GM19240 (cell line): ENCODE data around the gene ASF1A.

Experiments used
- DNase-seq: peaks from one replicate; pipeline ENCODE4 v3.0.0; 2011; ENCODE audit warnings: low spot score; ENCODE audit not compliant: insufficient read length

Gene ASF1A

DNA sequence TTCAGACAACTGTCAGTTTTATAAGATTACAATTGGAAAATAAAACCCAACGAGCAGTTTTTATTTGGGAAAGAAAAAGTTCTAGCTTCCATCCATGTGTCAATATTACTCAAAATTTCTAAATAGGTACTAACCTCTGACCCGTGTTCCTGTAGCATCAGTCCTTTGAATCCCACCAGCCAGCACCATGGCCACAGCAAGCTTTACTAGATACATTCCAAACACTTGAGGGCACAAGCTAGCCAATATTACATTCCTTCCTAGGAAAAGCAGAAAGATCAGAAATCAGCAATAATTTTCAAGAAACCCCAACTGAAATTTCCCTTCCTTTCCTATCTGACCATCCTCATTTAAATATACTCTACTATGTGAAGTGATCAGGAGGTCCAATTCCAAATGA is 19.2 kb downstream of the ASF1A start:
- no peak for DNase-seq

DNA sequence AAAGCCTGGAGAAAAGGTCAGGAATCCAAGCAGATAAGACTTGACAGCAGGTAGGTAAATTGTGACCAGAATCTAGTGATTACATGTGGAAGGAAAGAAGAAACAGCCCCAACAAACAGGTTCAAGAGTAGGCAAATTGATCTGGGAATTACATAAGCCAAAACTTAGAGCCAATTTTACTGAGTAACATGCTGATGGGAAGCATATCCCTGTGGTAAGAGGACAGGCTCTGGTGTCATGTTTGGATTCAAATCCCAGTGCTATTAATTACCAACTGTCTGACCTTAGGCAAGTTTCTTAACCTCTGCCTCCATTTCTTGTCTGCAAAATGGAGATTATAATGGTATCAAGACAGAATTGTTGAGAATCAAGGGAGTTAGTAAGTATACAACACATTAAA is 20.6 kb downstream of the ASF1A start:
- no peak for DNase-seq

DNA sequence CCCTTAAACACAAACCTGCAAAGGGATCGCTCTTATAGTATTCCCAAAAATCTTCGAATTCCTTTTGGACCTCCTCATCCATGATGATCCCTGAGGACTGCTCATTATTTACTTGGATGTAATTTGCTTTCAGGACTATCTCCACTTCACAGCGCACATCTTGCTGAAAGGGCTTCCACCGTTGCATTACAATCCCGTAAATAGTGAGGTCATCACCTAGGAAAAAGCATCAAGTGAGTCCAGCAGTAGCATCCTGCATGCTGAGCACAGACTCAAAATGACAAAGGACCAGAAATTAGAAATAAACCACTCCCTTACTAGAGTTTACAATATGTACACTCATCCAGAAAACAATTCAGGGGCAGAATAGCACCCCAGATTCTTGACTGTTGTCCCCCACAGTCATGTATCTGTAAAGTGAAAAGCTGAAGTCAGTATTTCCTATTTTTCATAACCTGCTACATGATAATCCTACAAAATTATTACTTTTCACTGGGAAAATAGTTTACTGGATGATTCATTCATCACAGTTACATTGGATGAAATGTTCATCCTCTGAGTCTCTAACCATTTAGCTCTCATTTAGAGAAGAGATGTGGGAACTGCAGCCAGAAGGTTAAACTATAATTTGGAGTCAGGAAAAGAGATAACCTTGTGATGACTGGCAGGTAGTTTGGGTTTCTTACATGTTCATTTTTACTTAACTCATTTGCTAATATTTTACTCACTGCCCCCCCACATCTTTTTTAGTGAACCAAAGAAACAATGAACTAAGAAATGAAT is 23.8 kb downstream of the ASF1A start:
- DNase-seq = no peak

DNA sequence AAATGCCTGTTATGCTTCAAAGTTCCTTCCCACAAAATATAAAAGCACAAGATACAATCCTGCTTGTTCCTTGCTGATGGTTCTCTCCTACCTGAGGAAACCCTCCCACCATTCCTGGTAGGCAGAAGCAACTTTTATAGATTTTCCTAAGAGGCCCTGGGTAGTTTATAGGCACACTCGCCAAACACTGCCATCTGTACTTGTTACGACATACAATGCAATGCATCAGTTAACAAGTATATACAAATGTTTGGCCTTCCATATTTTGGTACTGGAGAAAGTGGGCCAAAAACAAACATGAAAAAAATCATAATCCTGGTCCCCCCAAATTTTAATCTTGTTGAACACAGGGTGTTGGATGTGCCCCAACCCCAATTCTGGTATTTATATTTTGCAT is 24.4 kb downstream of the ASF1A start:
- DNase-seq = no peak

- no peak for DNase-seq
These were observed 27.1 kb downstream of the ASF1A start for GRCh38 chr6:118921084-118921483.

DNA sequence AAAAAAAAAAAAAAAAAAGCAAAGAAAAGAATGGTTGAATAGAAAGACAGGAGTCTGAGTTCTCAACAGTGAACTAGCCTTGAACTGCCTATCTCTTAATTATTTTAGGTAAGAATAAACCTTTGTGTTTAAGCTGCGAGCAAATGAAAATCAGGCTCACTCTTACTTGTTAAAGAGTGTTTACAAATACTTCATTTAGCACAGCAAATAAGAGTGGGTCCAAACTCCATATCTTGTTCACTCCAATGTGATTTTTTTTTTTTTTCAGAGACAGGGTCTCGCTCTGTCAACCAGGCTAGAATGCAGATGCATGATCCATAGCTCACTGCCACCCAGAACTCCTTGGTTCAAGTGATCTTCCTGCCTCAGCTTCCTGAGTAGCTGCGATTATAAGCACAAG is 29.1 kb downstream of the ASF1A start:
- no peak for DNase-seq

- DNase-seq = no peak
These were observed 36.7 kb downstream of the ASF1A start for GRCh38 chr6:118930680-118931079.

DNA sequence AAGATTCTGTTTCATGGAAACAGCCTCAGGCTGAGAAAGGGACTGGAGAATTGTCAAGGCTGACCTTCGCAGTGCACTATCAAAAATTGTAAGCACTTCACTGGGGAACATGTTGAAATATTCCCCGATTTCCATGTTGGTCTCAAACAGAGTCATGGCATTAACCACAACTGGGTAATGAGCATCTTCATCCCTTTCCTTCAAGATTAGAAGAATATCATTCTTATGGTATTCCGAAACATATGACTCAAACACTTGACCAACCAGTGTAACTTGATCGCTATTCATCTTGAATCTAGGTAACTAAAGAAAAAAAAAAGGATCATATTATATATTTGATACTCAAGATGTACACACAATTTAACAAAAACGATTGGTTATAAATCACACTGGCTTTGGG is 37.5 kb downstream of the ASF1A start:
- no peak for DNase-seq

- DNase-seq = no peak
These were observed 38.5 kb downstream of the ASF1A start for GRCh38 chr6:118932421-118932820.

DNA sequence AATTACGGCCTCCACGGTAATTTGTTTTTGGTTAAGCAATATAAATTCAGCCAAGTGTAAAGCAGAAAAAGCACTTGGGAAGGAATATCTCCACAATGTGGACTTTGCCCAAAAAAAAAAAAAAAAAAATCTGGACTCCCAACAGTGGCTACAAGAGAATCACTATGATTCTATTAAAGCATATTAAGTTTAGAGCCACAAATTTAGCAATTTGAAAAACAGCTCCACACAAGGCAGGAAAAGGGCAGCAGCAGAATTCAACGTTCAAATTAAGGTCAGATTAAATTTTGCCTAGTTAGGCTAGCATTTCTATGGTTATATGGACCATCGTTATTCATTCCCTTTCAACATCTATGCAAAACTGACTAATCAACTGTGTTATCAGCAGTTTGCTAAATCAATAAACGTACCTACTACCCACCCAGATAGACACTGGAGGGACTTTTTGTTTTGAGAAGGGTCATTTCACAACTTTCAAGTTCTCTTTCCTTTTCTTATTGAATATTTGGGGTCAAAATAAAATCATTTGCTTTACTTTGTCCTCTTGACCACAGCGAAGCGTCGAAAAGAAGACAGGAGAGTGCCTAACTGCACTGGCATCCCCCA is 40.0 kb downstream of the ASF1A start:
- no peak for DNase-seq

GRCh38 chr6:118934461-118935330 is 40.7 kb downstream of the ASF1A start, which contains the start of gene MCM9:
Gene MCM9 (minus strand): TSS chr6:118935159. CDS start chr6:118931723, 3,436 bp downstream.
- peak; percentile 88 for DNase-seq

GRCh38 chr6:118935331-118935668 is 41.3 kb downstream of the ASF1A start:
- no peak for DNase-seq

DNA sequence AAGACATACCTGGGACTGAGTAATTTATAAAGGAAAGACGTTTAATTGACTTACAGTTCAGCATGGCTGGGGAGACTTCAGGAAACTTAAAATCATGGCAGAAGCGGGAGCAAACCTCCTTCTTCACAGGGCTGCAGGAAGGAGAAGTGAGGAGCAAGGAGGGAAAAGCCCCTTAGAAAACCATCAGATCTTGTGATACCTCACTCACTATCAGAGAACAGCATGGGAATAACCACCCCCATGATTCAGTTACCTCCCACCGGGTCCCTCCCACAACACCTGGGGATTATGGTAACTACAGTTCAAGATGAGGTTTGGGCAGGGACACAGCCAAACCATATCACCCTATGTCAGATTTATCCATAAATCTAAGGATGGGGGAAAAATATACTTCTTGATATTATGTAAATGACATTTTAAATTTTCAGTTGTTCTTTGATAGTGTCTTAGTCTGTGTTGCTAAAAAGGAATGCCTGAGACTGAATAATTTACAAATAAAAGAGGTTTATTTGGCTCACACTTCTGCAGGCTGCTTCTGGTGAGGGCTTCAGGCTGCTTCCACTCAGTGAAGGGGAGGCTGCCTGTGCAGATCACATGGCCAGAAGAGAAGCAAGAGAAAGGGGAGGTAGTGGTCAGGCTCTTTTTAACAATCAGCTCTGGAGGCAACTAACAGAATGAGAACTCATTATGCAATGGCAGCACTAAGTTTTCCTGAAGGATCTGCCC is 42.2 kb downstream of the ASF1A start:
- DNase-seq = no peak

GRCh38 chr6:118939683-118940082 is 45.7 kb downstream of the ASF1A start:
- DNase-seq = no peak

GRCh38 chr6:118940770-118941169 is 46.8 kb downstream of the ASF1A start:
- DNase-seq = no peak

DNA sequence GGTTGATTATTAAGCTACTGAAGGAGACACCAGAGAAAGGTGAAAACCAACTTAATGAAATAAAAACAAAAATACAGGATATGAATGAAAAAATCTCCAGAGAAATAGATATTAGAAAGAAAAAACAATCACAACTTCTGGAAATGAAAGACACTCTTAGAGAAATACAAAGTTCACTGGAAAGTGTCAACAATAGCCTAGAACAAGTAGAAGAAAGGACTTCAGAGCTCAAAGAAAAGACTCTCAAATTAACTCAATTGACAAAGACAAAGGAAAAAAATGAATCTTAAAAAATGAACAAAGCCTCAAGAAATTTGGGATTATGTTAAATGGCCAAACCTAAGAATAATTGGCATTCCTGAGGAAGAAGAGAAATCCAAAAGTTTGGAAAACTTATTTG is 51.3 kb downstream of the ASF1A start:
- DNase-seq = no peak

GRCh38 chr6:118952683-118953082 is 58.7 kb downstream of the ASF1A start:
- no peak for DNase-seq

DNA sequence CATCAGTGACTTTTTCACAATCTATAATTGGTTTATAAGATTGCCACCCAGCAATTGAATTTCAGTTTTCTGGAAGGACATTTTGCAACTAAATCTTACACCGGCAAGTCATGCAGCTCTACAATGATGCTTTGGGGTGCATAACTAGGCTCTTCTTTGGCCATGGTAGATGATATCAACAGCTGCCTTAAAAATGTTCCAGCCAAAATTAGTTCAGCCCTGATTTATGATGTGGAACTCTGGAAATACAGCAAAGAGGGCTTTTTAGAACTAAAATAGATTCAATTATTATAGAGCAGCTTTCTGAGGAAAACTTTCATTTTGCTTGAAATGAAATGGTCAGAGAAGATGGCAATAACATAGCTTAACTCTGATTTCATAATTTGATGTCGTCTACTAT is 59.4 kb downstream of the ASF1A start:
- DNase-seq = no peak
